Small intestine (tissue), 7 donors: ENCODE results near the gene ITFG2. TPM values are rescaled to one million over a fixed set of nuclear protein-coding genes. Genes with fewer than 3 reads are reported as not detected.

Source experiments
- DNase-seq, 2 donors: peaks; one replicate each; pipeline versions ENCODE4 v3.0.0 to v3.0.0-alpha.2; 2013
- FAIRE-seq: peaks from 2 replicates; lab custom pipeline; 2012; peaks lifted over from hg19 to GRCh38; lab: Jason Lieb, UNC
- H3K27ac ChIP-seq, 3 donors: one replicate each; pipeline ENCODE4 v1.5.1; 2013; ENCODE audit warnings: low read length in 2 of 3, mild to moderate bottlenecking in 2 of 3, control low read depth in 1 of 3, inconsistent platforms in 1 of 3, low read depth in 1 of 3, moderate library complexity in 1 of 3
- H3K27me3 ChIP-seq, 3 donors: one replicate each; pipeline ENCODE4 v1.6.1; 2013; ENCODE audit warnings: low read length in 3 of 3, inconsistent platforms in 1 of 3; ENCODE audit not compliant: control insufficient read depth in 3 of 3, insufficient read depth in 3 of 3
- H3K36me3 ChIP-seq, 3 donors: one replicate each; pipeline ENCODE4 v1.6.1; 2013; ENCODE audit warnings: low read length in 3 of 3, inconsistent platforms in 1 of 3, low read depth in 1 of 3, mild to moderate bottlenecking in 1 of 3, moderate library complexity in 1 of 3; ENCODE audit not compliant: control insufficient read depth in 3 of 3, insufficient read depth in 2 of 3
- H3K4me1 ChIP-seq, 3 donors: one replicate each; pipeline ENCODE4 v1.6.1; 2013; ENCODE audit warnings: low read length in 2 of 3, inconsistent platforms in 1 of 3, low read depth in 1 of 3, mild to moderate bottlenecking in 1 of 3, moderate library complexity in 1 of 3; ENCODE audit not compliant: control insufficient read depth in 3 of 3, insufficient read depth in 2 of 3
- H3K4me3 ChIP-seq, 3 donors: one replicate each; pipeline ENCODE4 v1.5.1; 2013; ENCODE audit warnings: low read length in 3 of 3, control low read depth in 1 of 3, inconsistent platforms in 1 of 3, low read depth in 1 of 3, mild to moderate bottlenecking in 1 of 3, moderate library complexity in 1 of 3
- H3K9me3 ChIP-seq, 2 donors: one replicate each; pipeline ENCODE4 v1.6.1; 2013; ENCODE audit warnings: low read depth in 1 of 2, low read length in 1 of 2; ENCODE audit not compliant: control insufficient read depth in 2 of 2, insufficient read depth in 1 of 2
- WGBS, 3 donors: extraction: QIAGEN DNeasy Blood & Tissue Kit; methylation state at CpG; one replicate each; pipeline ENCODE4 v1.1.7; 2013; 5-methylcytosine and 5-hydroxymethylcytosine counted together
- polyA plus RNA-seq, 4 donors: library from polyadenylated mRNA; stranded (reverse) in 3 of 4; unstranded in 1 of 4; fragments of 200-250 nt in 3 of 4; fragments of 120-200 nt in 1 of 4; gene quantifications; one replicate each; pipeline versions ENCODE4 v1.2.1 to v1.2.3, GENCODE V29; 2013
- donor health status: healthy with polysubstance abuse.
- donor health status: control.
- donor health status: control.
- donor health status: Bipolar disorder and iron deficiency.
- donor health status: healthy.

Gene ITFG2
- polyA plus RNA-seq, 4 donors = 17.0 to 45.9 (median 22.3) TPM

DNA sequence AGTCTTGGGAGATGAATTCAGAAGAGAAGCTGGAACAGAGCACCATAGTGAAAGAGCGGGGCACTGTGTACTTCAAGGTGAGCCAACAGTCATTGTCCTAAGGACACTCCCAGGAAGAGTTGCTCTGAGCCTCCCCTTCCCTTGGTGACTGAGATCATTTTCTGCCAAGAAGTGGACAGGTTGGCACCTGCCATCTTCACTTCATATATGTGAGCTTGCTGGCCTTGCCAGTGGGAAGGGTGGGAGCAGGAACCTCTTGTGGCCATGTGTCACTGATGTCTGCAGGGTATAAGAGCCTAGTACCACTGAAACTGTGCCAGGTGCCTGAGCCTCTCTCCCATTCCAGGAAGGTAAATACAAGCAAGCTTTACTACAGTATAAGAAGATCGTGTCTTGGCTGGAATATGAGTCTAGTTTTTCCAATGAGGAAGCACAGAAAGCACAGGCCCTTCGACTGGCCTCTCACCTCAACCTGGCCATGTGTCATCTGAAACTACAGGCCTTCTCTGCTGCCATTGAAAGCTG is 12.4 kb upstream of the ITFG2 start:
- WGBS, 3 donors = 76 to 88% (median 83%) methylated on average over 3 of the region's 3 CpGs
- FAIRE-seq = no peak
- peaks cover 0 to 12% (median 0%) of the 10 kb centered on the region in 3 donors for H3K4me1 ChIP-seq

DNA sequence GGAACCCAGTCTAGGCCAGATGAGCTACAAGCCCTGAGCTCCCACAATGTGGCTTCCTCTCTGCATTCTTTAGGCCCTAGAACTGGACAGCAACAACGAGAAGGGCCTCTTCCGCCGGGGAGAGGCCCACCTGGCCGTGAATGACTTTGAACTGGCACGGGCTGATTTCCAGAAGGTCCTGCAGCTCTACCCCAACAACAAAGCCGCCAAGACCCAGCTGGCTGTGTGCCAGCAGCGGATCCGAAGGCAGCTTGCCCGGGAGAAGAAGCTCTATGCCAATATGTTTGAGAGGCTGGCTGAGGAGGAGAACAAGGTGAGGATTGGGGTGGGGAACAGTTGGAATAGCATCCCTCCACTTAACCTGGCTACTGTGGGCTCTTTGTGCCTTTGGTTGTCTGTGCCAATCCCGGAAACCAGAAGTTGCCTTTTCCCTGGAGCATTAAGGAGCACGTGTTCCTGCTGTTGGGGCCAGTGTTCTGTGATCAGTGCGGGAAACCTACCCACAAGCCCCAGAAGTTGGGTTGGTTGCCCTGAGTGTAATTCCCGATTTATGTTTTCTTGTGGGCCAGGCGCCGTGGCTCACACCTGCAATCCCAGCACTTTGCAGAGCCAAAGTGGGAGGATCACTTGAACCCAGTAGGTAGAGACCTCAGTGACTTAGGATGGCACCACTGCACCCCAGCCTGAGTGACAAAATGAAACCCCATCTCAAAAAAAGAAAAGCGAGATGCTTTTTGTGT is 11.3 kb upstream of the ITFG2 start:
- Histone ChIP-seq H3K36me3 (peaks cover 21 to 62% (median 22%) of the 10 kb centered on the region in 3 donors), H3K9me3 (no peaks in the 10 kb centered on the region), H3K4me1 (peaks cover 0 to 12% (median 0%) of the 10 kb centered on the region in 3 donors), H3K4me3 (no peak overlapping the region), H3K27me3 (no peaks in the 10 kb centered on the region), H3K27ac (no peak overlapping the region)
- WGBS, 3 donors = 77 to 82% (median 80%) methylated on average over 16 of the region's 16 CpGs
- FAIRE-seq (no peak), DNase-seq (no peak)

More for the DNA sequence above, 12.4 kb upstream of the ITFG2 start:
- no peak overlapping the region for H3K27ac ChIP-seq
- H3K36me3 ChIP-seq = peaks cover 18 to 58% (median 21%) of the 10 kb centered on the region in 3 donors
- H3K4me3 ChIP-seq = no peak overlapping the region
- no peaks in the 10 kb centered on the region for H3K27me3 ChIP-seq
- no peak for DNase-seq
- no peaks in the 10 kb centered on the region for H3K9me3 ChIP-seq

DNA sequence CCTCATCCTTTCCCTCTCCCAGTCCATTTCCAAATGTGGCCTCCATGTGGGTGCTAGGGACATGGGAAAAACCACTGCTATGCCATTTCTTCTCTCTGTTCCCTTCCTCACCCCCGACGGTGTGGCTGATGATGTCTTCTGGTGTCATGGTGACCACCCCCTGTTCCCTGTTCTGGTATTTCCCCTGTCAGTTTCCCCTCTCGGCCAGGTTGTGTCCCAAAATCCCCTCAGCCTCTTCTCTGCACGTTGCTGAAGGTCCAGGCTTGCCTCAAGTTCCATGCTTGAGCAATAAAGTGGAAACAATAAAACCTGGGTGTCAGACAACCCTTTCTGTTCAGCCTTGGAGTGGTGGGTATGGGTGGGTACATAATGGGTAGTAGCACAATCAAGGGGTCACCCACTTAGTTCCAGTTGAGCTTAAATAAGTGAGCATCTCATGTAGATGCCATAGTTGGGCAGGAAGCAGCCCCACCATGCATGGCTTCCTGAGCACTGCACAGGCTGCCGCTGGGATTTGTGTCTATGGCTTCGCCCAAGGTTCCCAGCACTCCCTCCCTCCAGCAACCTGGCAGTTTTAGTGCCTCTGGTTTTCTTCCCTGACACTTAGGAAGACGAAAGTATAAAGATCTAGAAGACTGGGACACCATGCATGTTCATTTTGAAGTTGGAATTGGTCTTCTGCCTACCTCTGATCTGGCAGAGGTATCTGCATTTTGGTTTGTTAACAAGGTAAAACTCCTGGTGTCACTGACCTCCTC is 8.7 kb upstream of the ITFG2 start:
- Histone ChIP-seq H3K4me1 (peaks cover 0 to 7% (median 0%) of the 10 kb centered on the region in 3 donors), H3K4me3 (no peak overlapping the region), H3K27me3 (no peaks in the 10 kb centered on the region), H3K27ac (peak overlapping the region in 1 of 3 donors; percentile 39), H3K36me3 (peaks cover 20 to 53% (median 22%) of the 10 kb centered on the region in 3 donors), H3K9me3 (no peaks in the 10 kb centered on the region)
- no peak for DNase-seq
- 77 to 83% (median 80%) methylated on average over 7 of the region's 7 CpGs for WGBS, 3 donors
- no peak for FAIRE-seq

DNA sequence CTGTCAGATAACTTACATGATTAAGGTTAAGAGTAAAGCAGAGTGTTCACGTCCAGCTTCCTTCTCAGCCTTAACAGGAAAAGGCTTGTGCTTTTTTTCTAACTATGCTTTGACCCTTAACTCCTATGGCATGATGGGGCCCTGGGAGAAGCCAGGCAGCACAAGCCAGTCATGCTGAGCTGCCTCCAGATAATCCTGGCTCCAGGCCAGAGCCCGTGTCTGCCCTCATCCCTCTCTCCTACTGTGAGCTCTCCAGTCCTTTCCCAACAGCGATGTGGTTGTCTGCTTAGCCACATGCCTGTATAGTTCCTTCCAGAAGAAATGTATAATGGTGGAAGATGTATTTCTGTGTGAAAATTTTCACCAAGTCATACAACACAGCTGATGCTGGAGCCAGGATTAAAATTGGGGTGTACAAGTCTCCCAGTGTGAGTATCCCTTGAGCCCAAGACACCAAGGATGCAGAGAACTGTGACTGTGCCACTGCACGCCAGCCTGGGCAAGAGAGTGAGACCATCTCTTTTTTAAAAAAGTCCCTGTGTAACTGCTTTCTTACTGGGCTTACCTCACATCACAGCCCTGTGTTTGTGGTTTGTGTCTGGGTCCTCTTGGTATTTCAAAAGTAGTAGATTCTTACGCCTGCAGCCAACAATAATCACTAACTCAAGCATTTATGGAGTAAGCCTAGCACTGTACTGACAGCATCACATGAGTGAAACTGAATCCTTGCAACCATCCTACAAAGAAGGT is 7.9 kb upstream of the ITFG2 start:
- Histone ChIP-seq H3K4me1 (peaks cover 0 to 7% (median 0%) of the 10 kb centered on the region in 3 donors), H3K9me3 (no peaks in the 10 kb centered on the region), H3K27ac (peak overlapping the region in 1 of 3 donors; percentile 39), H3K36me3 (peaks cover 15 to 49% (median 21%) of the 10 kb centered on the region in 3 donors), H3K4me3 (no peak overlapping the region), H3K27me3 (no peaks in the 10 kb centered on the region)
- FAIRE-seq (no peak), DNase-seq (peak in 1 of 2 donors; percentile 67)
- 61 to 72% (median 64%) methylated on average over 5 of the region's 5 CpGs for WGBS, 3 donors

DNA sequence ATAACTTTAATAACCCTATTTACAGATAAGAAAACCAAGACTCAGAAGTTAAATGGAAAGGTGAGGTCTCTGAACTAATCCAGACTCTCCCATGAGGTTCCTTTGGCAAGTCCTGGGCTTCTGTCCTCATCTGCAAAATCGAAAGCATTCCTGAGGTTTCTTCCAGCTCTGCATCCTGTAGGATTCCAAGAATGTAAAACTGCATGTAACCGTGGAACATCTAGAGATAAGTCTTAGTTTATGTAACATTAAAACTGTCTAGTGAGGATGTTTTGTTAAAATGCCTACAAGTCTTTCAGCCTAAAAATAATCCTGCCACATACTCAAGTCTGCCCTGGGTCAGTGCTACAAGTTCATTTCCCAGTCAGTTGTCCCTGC is 7.3 kb upstream of the ITFG2 start:
- Histone ChIP-seq H3K4me3 (no peak overlapping the region), H3K36me3 (peaks cover 15 to 45% (median 21%) of the 10 kb centered on the region in 3 donors), H3K27me3 (no peaks in the 10 kb centered on the region), H3K9me3 (no peaks in the 10 kb centered on the region), H3K27ac (no peak overlapping the region), H3K4me1 (peaks cover 0 to 7% (median 0%) of the 10 kb centered on the region in 3 donors)
- FAIRE-seq (no peak), DNase-seq (no peak)
- WGBS, 3 donors = 54 to 60% (median 60%) methylated on average over 2 of the region's 2 CpGs

DNA sequence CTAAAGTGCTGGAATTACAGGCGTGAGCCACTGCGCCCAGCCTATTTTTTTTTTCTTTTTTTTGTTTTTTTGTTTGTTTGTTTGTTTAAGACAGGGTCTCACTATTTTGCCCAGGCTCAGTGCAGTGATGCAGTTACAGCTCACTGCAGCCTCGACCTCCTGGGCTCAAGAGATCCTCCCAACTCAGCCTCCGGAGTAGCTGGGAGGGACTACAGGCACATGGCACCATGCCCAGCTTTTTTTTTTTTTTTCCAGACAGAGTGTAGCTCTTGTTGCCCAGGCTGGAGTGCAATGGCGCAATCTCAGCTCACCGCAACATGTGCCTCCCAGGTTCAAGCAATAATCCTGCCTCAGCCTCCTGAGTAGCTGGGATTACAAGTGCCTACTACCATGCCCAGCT is 5.8 kb upstream of the ITFG2 start:
- Histone ChIP-seq H3K4me3 (no peak overlapping the region), H3K27me3 (no peaks in the 10 kb centered on the region), H3K4me1 (peaks cover 0 to 7% (median 0%) of the 10 kb centered on the region in 3 donors), H3K27ac (no peak overlapping the region), H3K9me3 (no peaks in the 10 kb centered on the region), H3K36me3 (peaks cover 6 to 31% (median 9%) of the 10 kb centered on the region in 3 donors)
- FAIRE-seq = no peak
- DNase-seq = no peak
- 85 to 88% (median 88%) methylated on average over 6 of the region's 6 CpGs for WGBS, 3 donors

DNA sequence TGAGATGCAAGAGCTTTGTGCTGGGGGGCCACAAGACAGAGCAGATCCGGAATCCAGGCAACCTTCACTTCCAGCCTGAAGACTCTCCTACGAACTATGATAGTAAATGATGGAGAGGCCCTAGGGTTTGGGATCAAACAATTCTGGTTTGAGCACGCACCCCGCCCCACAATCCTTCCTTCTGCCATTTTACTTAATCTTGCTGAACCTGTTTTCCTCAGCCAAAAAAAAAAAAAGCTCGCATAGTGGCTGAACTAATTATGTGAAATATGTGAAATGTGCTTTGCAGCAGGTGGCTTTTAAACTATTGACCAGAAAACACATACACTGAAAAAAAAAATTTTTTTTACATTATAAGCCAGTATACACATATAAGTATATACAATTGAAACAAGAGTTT is 667 bp upstream of the ITFG2 start:
- peak; percentile 25 to 37 for DNase-seq

More for the DNA sequence above, 667 bp upstream of the ITFG2 start:
- H3K4me1 ChIP-seq = no peaks in the 10 kb centered on the region
- WGBS, 3 donors = 41 to 68% (median 44%) methylated on average over 5 of the region's 5 CpGs
- H3K9me3 ChIP-seq = no peaks in the 10 kb centered on the region
- H3K4me3 ChIP-seq = peak overlapping the region in 1 of 3 donors; percentile 63
- peak overlapping the region in 1 of 3 donors; percentile 84 for H3K27ac ChIP-seq
- FAIRE-seq = no peak
- H3K36me3 ChIP-seq = peaks cover 0 to 14% (median 0%) of the 10 kb centered on the region in 3 donors
- no peaks in the 10 kb centered on the region for H3K27me3 ChIP-seq
